Measurements from ENCODE around the gene GSG1. TPM values are rescaled to one million over a fixed set of nuclear protein-coding genes. Genes with fewer than 3 reads are reported as not detected.

The GSG1 gene
- not detected for total RNA-seq

DNA sequence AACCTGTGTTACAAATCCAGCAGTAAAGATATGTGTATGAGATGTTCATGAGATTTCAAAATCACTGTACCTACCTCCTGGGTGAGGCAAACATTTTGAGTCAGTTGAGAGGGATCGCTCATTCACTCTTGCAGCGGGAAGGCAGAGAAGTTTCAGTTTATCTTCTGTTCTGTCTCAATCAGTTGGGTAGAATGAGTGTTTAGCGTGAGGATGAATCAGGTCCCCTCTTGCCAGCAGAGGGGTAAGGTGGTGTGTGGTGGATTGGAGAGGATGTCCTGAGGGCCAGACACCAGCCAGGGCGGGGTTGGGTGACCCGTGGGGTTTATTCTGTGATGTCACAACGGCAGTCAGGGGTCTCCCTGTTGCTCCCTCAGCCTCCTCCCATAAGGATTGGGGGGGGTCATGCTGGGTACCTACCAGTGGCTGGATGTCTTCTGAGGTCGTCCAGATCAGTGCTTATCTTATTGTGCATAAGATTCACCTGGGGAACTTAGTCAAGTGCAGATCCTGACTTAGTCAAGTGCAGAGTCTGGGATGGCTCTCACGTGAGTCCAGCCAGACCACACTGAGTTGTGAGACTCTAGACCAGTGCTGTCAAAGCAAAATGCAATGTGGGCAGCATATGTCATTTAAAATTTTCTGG, at the start of gene GSG1:
Gene GSG1 (minus strand): TSS at position 277 of the 643 bp plus-strand sequence. CDS start 155 bp downstream, at position 122.
- ChIA-PET CTCF (interaction anchor here (1.2 to 3.3 kb wide), 5 partner anchors 93 to 189 kb away, joined by 3 to 17 read pairs (median 6); partner anchors contain the start of gene EMP1), POLR2A (no interaction called here)

DNA sequence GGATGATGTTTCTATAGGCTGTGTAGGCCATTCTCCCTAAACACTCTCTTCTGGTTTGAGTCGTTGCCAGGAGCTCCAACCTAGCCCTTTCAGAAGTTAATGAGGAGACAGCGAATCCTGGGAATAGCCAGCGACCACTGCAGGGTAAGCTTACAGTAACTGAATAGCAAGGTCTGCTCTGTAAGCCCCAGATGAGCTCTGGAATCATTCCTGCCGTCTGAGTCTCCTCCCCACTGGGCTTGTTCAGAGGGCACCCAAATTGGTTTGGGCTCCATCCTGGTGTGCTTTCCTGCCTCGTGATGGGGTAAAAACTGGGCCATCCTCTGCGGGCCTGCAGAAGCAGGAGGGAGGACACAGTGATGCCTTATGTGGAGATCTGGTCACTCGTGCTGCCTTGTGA, 49.7 kb upstream of the GSG1 start:
- POLR2A ChIA-PET, result no interaction called here
- CTCF ChIA-PET, result interaction anchor here (1.0 kb wide), 1 partner anchor 14 kb away, joined by 3 read pairs; no protein-coding TSS in a partner anchor

DNA sequence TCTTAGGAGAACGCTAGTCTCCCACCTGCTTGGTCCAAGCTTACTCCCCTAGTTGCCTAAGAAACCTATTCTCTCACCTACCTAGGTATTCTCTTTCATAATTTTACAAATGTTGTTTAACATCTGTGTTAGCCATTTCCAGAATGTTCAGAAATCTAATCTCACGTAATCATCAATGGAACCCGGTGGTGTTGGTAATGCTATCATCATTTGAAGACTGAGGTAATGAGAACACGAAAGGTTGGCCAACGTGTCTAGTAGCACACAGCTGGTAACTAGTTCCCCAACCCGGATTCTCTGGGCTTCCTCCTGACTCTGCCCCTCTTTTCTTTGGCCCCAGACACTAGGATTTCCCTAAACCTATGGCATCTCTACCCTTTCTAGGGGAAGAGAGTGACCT, 49.3 kb upstream of the GSG1 start:
- CTCF ChIA-PET, result no interaction called here
- POLR2A ChIA-PET, result interaction anchor here (0.6 kb wide), 1 partner anchor 11 kb away, joined by 9 read pairs; no protein-coding TSS in a partner anchor

- ChIA-PET CTCF (no interaction called here), POLR2A (interaction anchor here (0.6 kb wide), 1 partner anchor 12 kb away, joined by 9 read pairs; no protein-coding TSS in a partner anchor)
Measured at GRCh38 chr12:13152281-13152680, 48.8 kb upstream of the GSG1 start.

DNA sequence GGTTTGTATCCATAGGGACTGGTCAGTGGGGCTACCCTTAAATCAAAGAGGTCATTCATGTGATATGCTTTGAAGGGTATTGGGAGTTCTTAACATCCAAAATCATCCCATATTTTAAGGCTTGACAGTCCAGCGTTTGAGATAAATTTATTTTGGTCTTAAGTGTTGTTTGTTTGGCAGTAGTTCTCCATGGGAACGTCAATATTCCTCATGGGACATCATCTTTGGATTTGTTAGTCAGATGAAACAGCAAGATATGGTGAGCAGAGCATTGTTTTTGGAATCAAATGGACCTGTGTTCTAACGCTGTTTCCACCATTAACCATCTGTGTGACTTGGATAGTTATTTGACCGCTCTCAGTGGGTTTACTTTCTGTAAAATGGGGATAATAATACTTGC, 45.9 kb upstream of the GSG1 start:
- ChIA-PET POLR2A (no interaction called here), CTCF (no interaction called here)

DNA sequence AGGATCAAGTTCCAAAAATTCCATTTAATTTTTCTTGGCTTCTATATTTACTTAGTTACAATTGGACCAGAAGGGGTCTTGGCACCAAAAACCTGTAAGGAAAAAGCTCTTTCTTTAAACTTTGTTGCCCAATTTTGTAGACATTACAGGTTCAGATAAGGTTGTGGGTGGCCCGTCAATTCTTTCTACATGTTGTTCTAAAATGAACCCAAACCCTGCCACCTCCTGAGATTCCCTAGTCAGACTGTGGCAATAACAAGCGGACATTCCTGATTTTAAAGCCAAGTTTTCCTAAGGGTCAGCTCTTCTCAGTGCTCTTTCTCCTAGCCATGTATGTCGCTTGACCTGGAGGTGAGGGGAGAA, 45.0 kb upstream of the GSG1 start:
- CTCF ChIA-PET, result no interaction called here
- POLR2A ChIA-PET, result no interaction called here

DNA sequence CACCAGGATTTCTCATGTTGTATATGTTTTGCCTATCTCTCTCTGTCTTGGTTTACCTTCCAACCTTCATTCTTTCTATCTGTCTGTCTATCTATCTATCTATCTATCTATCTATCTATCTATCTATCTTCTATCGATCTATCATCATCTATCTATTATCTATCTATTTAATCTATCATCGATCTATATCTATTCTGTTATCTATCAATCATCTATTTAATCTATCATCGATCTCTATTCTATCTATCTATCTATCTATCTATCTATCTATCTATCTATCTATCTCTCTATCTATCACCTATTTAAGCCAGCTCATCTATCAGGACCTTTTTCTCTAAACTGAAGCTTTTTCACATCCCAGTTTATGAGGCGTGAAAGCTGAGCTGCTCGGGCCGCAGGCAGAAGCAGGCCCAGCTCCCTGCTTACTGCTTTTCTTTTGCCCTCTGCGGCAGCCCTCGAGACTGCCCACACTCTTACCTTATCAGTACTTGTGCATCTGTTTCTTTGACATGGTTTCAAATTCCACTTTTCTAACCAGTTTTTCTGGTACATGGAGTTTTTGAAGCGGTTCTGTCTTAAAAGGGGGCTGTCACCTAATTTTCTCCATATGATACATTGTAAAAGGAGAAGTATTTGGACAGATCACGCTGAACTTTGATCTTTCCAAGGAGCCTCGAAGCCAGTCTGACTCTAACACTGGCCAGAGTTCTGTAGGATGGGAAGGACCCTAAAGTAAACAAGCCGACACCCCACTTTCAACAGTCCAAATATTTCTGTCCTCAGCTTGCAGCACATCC, 44.4 kb upstream of the GSG1 start:
- CTCF ChIA-PET, result no interaction called here
- POLR2A ChIA-PET, result no interaction called here

DNA sequence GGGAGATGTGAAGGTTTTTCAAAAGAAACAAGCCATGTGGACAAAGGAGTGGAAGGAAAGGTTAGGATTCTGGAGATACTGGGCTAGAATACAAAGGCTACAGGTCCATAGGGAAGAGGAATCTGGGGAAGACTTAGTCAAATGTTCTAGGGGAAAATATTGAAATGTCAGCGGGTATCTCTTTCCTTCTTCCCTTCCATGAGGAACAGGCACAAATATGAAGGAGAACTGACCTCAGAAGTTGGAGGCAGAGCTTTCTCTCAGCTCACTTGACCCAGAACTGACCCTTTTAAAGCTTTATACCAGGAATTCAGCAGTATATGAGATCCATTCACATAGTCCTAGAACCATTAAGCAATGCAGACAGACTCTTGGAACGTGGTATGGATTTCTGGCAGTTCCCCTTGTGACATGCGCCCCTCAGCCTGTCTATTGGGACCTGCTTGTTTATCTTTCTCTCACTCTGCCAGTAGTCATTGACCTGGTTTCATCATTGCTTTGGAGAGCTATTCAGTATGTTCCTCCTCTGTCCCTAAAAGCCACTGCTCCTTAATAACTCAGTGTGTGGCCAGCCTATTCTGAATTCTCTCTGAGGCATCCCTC, 43.0 kb upstream of the GSG1 start:
- ChIA-PET CTCF (no interaction called here), POLR2A (no interaction called here)

- ChIA-PET CTCF (interaction anchor here (1.4 to 1.8 kb wide), 2 partner anchors 9 to 55 kb away, joined by 3 to 5 read pairs; no protein-coding TSS in a partner anchor), POLR2A (no interaction called here)
Measured at GRCh38 chr12:13144266-13144828, 40.9 kb upstream of the GSG1 start.

- POLR2A ChIA-PET, result no interaction called here
- CTCF ChIA-PET, result interaction anchor here (1.0 to 1.4 kb wide), 2 partner anchors 54 to 227 kb away, joined by 3 to 4 read pairs; no protein-coding TSS in a partner anchor
Measured at GRCh38 chr12:13142747-13143146, 39.3 kb upstream of the GSG1 start.

DNA sequence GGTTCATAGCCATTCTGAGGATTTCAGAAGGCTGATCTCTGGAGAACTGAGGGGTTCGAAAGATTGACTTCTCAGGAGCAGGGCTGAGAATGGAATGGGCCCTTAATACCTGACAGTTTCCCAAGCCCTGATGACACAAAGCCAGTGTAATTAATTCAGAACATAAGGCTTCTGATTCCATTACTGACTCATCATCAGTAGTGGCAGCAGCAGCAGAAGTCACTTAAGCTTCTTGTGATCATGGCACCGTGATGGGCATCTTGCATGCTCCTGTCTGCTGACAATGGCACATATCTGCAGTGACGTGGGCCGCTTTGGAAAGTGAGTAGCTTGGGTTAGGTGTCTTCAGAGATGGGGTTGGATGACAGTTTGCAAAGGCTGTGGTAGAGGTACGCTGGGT, 38.2 kb upstream of the GSG1 start:
- ChIA-PET POLR2A (no interaction called here), CTCF (no interaction called here)

DNA sequence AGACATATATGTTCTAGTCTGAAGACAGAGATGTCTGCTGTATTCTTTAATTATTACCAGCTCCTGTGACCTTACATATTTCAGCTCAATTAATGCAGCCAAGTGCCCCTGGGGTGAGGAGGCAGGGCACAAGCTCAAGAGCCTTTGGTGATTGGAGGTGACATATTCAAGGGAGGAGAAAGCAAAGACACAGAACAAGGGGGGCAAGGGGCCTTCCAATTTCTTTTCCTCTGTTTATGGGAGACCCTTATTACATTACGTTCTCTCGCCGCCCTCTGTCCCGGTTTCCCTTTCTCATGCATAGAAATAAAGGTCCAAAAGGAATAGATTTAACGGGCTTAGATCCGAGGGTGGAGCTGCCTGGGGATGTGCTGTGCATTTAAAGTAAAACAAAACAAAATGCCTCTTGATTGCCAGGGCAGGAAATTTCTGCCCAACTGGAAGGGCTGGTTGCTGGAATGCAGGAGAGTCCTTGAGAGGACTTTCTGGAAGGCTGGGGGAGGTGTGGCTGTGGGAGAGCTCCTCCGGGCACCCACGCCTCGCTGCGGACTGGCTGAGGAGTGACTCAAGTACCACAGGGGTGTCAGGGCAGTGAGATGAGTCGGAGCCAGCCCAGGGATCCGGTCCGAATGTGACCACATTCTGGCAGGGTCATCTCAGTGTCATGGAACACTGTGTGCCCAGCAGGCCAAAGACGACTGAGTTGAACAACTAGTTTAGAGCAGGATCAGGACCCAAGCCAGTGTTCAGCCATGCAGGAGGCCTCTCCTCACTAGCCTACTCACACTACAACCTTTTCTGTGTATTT, 32.1 kb upstream of the GSG1 start:
- ChIA-PET CTCF (interaction anchor here (1.4 kb wide), 1 partner anchor 9 kb away, joined by 5 read pairs; no protein-coding TSS in a partner anchor), POLR2A (no interaction called here)

GRCh38 chr12:13133886-13134285, 30.4 kb upstream of the GSG1 start:
- POLR2A ChIA-PET, result no interaction called here

DNA sequence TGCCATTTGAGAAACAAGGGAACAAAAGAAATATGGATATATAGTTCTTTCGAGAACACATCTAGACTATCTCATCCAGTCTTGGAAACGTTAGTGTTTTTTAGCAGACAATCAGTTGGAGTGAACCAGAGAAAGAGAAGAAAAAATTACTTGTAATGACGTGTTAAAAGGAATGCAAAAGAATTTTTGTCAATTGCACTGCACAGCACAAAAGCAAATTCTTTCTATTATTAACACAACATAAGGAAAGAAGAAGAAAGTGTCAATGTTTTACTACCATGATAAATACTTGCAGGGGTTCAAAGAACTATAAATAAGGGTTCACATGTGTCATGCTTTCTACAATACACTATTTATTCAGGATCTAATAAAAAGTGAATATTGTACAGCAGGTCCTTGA, 27.5 kb upstream of the GSG1 start:
- ChIA-PET POLR2A (no interaction called here), CTCF (no interaction called here)

More at GRCh38 chr12:13133886-13134285, 30.4 kb upstream of the GSG1 start:
- CTCF ChIA-PET, result no interaction called here

DNA sequence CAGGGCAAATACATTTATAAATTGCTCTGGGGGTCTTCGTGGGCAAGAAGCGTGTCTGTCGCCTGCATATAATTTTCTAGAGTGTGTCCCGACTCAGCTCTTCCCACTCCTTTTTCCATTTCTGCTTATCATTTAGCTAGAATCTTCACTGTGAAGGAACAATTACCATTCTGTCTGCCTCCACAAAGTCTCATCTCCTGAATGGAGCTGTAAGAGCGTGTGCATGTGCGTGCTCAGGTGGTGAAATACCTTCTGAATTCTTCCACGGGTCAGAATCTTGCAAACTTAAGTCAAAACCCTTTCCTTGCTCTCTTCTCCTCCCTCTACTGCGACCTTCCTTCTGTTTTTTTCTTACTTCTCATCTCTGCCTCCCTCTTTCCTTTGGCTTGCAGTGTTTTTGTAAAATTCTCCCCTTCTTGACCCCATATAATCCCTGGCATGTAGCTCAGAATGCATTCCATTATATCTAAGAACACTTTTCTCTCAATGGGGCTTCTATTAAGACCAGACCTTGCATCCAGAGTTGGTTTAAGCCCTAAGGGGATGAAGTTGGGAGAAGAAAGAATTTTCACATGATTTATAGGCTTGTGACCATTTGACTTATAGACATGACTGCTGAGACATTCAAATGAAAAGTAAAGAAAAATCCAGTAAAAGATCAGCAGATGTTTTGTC, 25.0 kb upstream of the GSG1 start:
- ChIA-PET POLR2A (no interaction called here), CTCF (no interaction called here)

GRCh38 chr12:13127444-13127843, 24.0 kb upstream of the GSG1 start:
- ChIA-PET POLR2A (interaction anchor here (0.7 kb wide), 1 partner anchor 506 kb away, joined by 3 read pairs; no protein-coding TSS in a partner anchor), CTCF (no interaction called here)

GRCh38 chr12:13126494-13126893, 23.0 kb upstream of the GSG1 start:
- POLR2A ChIA-PET, result interaction anchor here (0.6 to 0.7 kb wide), 2 partner anchors 114 to 505 kb away, joined by 3 to 5 read pairs; no protein-coding TSS in a partner anchor
- CTCF ChIA-PET, result no interaction called here

GRCh38 chr12:13125996-13126395, 22.5 kb upstream of the GSG1 start:
- ChIA-PET CTCF (no interaction called here), POLR2A (no interaction called here)
